BJ (cell line): ENCODE data around the gene ASIC3. TPM values are rescaled to one million over a fixed set of nuclear protein-coding genes. Genes with fewer than 3 reads are reported as not detected.
A peak's percentile ranks its signal among the peaks of the same experiment; 100 is the strongest.
"Not testable (repeated sequence)": the region's sequence is repeated elsewhere in the genome, so short reads cannot be mapped to it uniquely, and the experiment has no call there.

Source experiments
- CTCF ChIA-PET: fragments of 350-600 bp; formaldehyde crosslinking; extraction: SDS; loops from one replicate; lab custom pipeline; 2021; ENCODE audit warnings: antibody characterized with exemption, inconsistent platforms; lab: Yijun Ruan, JAX
- POLR2A ChIA-PET: fragments of 300-600 bp; sonication (Branson Sonifier 250); formaldehyde crosslinking; extraction: SDS; loops from one replicate; lab custom pipeline; 2021; ENCODE audit warnings: antibody characterized with exemption; lab: Charles Lee
- DNase-seq: peaks from one replicate; pipeline ENCODE4 v3.0.0-alpha.2; 2011; ENCODE audit warnings: low read depth
- H3K27me3 ChIP-seq: 2 replicates; pipeline ENCODE4 v1.6.0; 2011; ENCODE audit warnings: low read length; ENCODE audit not compliant: control insufficient read depth, insufficient read depth
- H3K36me3 ChIP-seq: 2 replicates; pipeline ENCODE4 v1.5.1; 2011; ENCODE audit warnings: low read length; ENCODE audit not compliant: control insufficient read depth, insufficient read depth
- H3K4me3 ChIP-seq: 2 replicates; pipeline ENCODE4 v1.5.1; 2011; ENCODE audit warnings: low read depth, mild to moderate bottlenecking, control low read depth, low read length
- polyA plus RNA-seq: library from polyadenylated mRNA; depleted of rRNA; stranded (reverse); fragments of >200 nt; gene quantifications from 2 replicates; pipeline ENCODE4 v1.2.3, GENCODE V29; 2011
- TF ChIP-seq, protein P1 (sequence below): IDR thresholded peaks from 2 replicates; pipeline ENCODE4 v1.5.1; 2011; ENCODE audit warnings: low read depth, mild to moderate bottlenecking, control low read depth, inconsistent platforms, low read length, moderate library complexity; ENCODE audit not compliant: insufficient read depth

Gene ASIC3
- polyA plus RNA-seq, 1 experiment: 0.45 TPM

DNA sequence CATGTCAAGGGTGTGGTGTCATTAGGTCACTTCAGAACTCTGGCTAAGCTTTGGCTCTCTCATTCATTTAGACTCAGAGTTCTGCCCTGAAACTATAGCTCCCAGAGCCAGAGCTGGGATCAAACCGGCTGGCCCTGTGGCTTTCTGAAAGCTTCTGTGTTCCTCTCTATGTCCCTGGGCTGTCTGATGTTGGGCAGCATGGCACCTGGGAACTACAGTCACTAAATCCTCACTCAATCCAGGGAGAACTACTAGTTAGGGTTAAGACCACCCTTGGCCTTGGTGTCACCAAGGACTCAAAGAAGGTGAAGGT is 37.3 kb upstream of the ASIC3 start:
- Histone ChIP-seq H3K4me3 (no peak overlapping the region), H3K36me3 (no peaks in the 10 kb centered on the region), H3K27me3 (peaks cover 2% of the 10 kb centered on the region)
- ChIA-PET CTCF (interaction anchor here (0.8 to 7.0 kb wide), 10 partner anchors 9 to 281 kb away, joined by 3 to 91 read pairs (median 4); no protein-coding TSS in a partner anchor), POLR2A (no interaction called here)
- TF ChIP-seq, protein P1, sequence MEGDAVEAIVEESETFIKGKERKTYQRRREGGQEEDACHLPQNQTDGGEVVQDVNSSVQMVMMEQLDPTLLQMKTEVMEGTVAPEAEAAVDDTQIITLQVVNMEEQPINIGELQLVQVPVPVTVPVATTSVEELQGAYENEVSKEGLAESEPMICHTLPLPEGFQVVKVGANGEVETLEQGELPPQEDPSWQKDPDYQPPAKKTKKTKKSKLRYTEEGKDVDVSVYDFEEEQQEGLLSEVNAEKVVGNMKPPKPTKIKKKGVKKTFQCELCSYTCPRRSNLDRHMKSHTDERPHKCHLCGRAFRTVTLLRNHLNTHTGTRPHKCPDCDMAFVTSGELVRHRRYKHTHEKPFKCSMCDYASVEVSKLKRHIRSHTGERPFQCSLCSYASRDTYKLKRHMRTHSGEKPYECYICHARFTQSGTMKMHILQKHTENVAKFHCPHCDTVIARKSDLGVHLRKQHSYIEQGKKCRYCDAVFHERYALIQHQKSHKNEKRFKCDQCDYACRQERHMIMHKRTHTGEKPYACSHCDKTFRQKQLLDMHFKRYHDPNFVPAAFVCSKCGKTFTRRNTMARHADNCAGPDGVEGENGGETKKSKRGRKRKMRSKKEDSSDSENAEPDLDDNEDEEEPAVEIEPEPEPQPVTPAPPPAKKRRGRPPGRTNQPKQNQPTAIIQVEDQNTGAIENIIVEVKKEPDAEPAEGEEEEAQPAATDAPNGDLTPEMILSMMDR: no peak
- DNase-seq: no peak

DNA sequence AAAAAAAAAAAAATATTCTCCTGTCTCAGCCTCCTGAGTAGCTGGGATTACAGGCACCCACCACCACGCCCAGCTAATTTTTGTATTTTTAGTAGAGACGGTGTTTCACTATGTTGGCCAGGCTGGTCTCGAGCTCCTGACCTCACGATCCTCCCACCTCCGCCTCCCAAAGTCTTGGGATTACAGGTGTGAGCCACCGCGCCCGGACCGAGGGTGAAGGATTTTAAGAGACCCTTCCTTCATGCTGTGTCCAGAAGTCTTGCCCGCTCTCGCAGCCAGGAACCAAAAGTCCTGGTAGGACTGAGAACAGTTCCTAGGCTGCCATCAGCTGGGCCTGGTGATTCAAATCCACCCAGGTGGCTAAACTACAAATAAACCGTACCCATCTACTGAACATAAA is 36.7 kb upstream of the ASIC3 start:
- DNase-seq, POLR2A ChIA-PET, H3K27me3 ChIP-seq, H3K36me3 ChIP-seq, H3K4me3 ChIP-seq: not testable (repeated sequence)
- CTCF ChIA-PET: interaction anchor here (0.9 to 7.0 kb wide), 10 partner anchors 8 to 691 kb away, joined by 3 to 91 read pairs (median 4); no protein-coding TSS in a partner anchor

DNA sequence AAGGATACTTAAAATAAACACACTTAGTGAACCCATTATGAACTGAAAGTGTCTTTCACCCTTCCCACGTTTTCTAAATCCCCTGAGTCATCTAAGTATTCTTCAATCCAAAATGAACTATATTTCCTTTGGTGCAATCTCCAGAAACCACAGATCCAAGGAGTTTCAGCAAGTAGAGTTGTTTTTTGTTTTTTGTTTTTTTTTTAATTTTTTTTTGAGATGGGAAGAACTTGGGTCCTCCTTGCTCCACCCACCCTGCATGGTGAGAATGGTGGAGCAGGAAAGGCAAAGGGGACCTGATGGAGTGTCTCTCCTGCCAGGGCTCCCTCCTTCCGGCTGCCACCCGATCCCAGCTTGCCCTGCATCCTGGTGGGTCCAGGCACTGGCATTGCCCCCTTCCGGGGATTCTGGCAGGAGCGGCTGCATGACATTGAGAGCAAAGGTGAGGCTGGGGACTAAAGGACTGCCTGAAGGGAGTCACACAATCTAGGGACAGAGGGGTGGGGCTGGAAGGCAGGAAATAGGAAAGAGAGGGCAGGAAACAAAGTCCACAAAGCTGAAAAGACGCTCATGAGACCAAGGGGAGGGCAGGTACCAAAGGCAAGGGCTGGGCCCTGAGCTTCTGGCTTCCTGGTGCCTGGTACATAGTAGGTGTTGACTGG is 36.2 kb upstream of the ASIC3 start:
- CTCF ChIA-PET: interaction anchor here (0.6 to 7.0 kb wide), 21 partner anchors 8 to 691 kb away, joined by 3 to 91 read pairs (median 4); partner anchors contain the start of genes ABCB8, ATG9B and NOS3
- no peak for DNase-seq
- TF ChIP-seq, protein P1: no peak
- Histone ChIP-seq H3K36me3 (no peaks in the 10 kb centered on the region), H3K4me3 (no peak overlapping the region), H3K27me3 (peaks cover 2% of the 10 kb centered on the region)
- POLR2A ChIA-PET: no interaction called here

DNA sequence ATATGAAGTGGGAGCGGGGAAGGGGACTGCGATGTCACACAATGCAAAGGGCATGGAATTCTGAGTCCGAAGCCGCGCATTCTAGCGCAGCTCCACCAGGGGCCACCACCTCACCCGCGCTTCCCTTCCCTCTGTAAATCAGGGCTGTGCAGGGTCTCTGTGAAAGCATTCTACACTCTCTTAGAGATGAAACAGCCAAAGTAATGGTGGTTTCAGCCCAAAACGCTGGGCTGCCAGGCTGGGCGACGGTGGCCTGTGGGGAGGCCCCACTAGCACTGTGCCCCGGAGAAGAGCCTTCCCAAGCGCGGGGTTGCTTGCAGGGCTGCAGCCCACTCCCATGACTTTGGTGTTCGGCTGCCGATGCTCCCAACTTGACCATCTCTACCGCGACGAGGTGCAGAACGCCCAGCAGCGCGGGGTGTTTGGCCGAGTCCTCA is 35.4 kb upstream of the ASIC3 start:
- no peak for DNase-seq
- Histone ChIP-seq H3K36me3 (no peaks in the 10 kb centered on the region), H3K27me3 (peaks cover 5% of the 10 kb centered on the region), H3K4me3 (no peak overlapping the region)
- ChIA-PET CTCF (interaction anchor here (0.6 to 7.0 kb wide), 18 partner anchors 7 to 692 kb away, joined by 3 to 91 read pairs (median 4); partner anchors contain the start of gene ABCB8), POLR2A (no interaction called here)
- TF ChIP-seq, protein P1: peak; percentile 75

DNA sequence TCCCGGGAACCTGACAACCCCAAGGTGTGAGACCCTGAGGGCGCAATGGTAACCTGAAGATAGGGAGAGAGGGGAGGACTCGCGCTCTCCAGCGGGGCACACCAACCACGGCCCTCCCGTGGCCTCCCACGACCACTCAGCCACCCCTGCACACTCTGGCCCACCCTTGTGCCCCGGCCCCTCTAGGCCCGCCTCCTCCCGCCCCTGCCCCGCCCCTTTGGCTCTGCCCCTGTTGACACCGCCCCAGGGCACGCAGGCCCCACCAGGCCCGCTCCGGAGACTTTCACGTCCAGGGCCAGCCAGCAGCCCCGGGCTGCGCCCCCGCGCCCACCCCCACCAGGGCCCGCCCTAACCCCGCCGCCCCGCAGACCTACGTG is 35.0 kb upstream of the ASIC3 start:
- ChIA-PET CTCF (interaction anchor here (0.8 to 6.9 kb wide), 12 partner anchors 8 to 164 kb away, joined by 3 to 91 read pairs (median 4); no protein-coding TSS in a partner anchor), POLR2A (no interaction called here)
- TF ChIP-seq, protein P1: no peak
- no peak for DNase-seq
- Histone ChIP-seq H3K4me3 (peak overlapping the region; percentile 34), H3K27me3 (peaks cover 6% of the 10 kb centered on the region), H3K36me3 (no peaks in the 10 kb centered on the region)
